ENCODE data around the gene LSM3. TPM values are rescaled to one million over a fixed set of nuclear protein-coding genes. Genes with fewer than 3 reads are reported as not detected.

Gene LSM3
- total and polyA plus RNA-seq, 2 experiments from 2014 or later, result 5.9 to 32.2 TPM

- no peak overlapping the region for H3K27ac ChIP-seq
- peaks cover 5% of the 10 kb centered on the region for H3K4me1 ChIP-seq (ENCODE audit: low read depth)
- no peak for TF ChIP-seq CTCF (IDR thresholded peaks at IDR 0.05; ENCODE audit: low read depth, low read length)
- no peaks in the 10 kb centered on the region for H3K9me3 ChIP-seq (ENCODE audit: low read depth)
- no peaks in the 10 kb centered on the region for H3K27me3 ChIP-seq
- H3K36me3 ChIP-seq, result peaks cover 12% of the 10 kb centered on the region
- no peak overlapping the region for H3K4me3 ChIP-seq
- DNase-seq (ENCODE audit: low read depth in 1 of 2, low spot score in 1 of 2), result no peak
Measured at GRCh38 chr3:14151471-14152083, 27.0 kb upstream of the LSM3 start.

- peak; percentile 16 for TF ChIP-seq CTCF (IDR thresholded peaks at IDR 0.05; ENCODE audit: low read depth, low read length)
- no peaks in the 10 kb centered on the region for H3K27me3 ChIP-seq
- peaks cover 20% of the 10 kb centered on the region for H3K36me3 ChIP-seq
- no peak overlapping the region for H3K4me3 ChIP-seq
- peaks cover 5% of the 10 kb centered on the region for H3K4me1 ChIP-seq (ENCODE audit: low read depth)
- H3K27ac ChIP-seq, result no peak overlapping the region
- no peaks in the 10 kb centered on the region for H3K9me3 ChIP-seq (ENCODE audit: low read depth)
- peak in 1 of 2 donors; percentile 4 for DNase-seq (ENCODE audit: low read depth in 1 of 2, low spot score in 1 of 2)
Measured at GRCh38 chr3:14152233-14152962, 26.2 kb upstream of the LSM3 start.

- Histone ChIP-seq H3K36me3 (peaks cover 26% of the 10 kb centered on the region), H3K4me3 (no peak overlapping the region), H3K27ac (no peak overlapping the region), H3K4me1 (ENCODE audit: low read depth) (peaks cover 5% of the 10 kb centered on the region), H3K27me3 (no peaks in the 10 kb centered on the region), H3K9me3 (ENCODE audit: low read depth) (no peaks in the 10 kb centered on the region)
- no peak for TF ChIP-seq CTCF (IDR thresholded peaks at IDR 0.05; ENCODE audit: low read depth, low read length)
- no peak for DNase-seq (ENCODE audit: low read depth in 1 of 2, low spot score in 1 of 2)
Measured at GRCh38 chr3:14152963-14153355, 25.7 kb upstream of the LSM3 start.

- no peak overlapping the region for H3K4me3 ChIP-seq
- no peaks in the 10 kb centered on the region for H3K27me3 ChIP-seq
- H3K4me1 ChIP-seq (ENCODE audit: low read depth), result peaks cover 5% of the 10 kb centered on the region
- DNase-seq (ENCODE audit: low read depth in 1 of 2, low spot score in 1 of 2), result no peak
- no peaks in the 10 kb centered on the region for H3K9me3 ChIP-seq (ENCODE audit: low read depth)
- H3K27ac ChIP-seq, result no peak overlapping the region
- peaks cover 25% of the 10 kb centered on the region for H3K36me3 ChIP-seq
- TF ChIP-seq CTCF (IDR thresholded peaks at IDR 0.05; ENCODE audit: low read depth, low read length), result no peak
Measured at GRCh38 chr3:14153663-14154062, 25.0 kb upstream of the LSM3 start.

- no peaks in the 10 kb centered on the region for H3K27me3 ChIP-seq
- no peak for TF ChIP-seq CTCF (IDR thresholded peaks at IDR 0.05; ENCODE audit: low read depth, low read length)
- H3K27ac ChIP-seq, result no peak overlapping the region
- DNase-seq (ENCODE audit: low read depth in 1 of 2, low spot score in 1 of 2), result no peak
- no peaks in the 10 kb centered on the region for H3K9me3 ChIP-seq (ENCODE audit: low read depth)
- no peak overlapping the region for H3K4me3 ChIP-seq
- H3K36me3 ChIP-seq, result peaks cover 31% of the 10 kb centered on the region
- H3K4me1 ChIP-seq (ENCODE audit: low read depth), result peaks cover 5% of the 10 kb centered on the region
Measured at GRCh38 chr3:14154276-14154675, 24.3 kb upstream of the LSM3 start.

Measured in cardiac muscle cell (in vitro differentiated cells and primary cell).